ENCODE results near the gene MARF1.

Gene MARF1

GRCh38 chr16:15644267-15644961, 1.5 kb upstream of the MARF1 start:
- no peak for TF ChIP-seq CTCF (IDR thresholded peaks at IDR 0.05; ENCODE audit: borderline replicate concordance, insufficient read depth, low read depth, low read length)
- H3K4me3 ChIP-seq (ENCODE audit: low read depth, low read length): peak overlapping the region; percentile 3

- peak overlapping the region; percentile 57 for H3K4me3 ChIP-seq (ENCODE audit: low read depth, low read length)
- no peak for TF ChIP-seq CTCF (IDR thresholded peaks at IDR 0.05; ENCODE audit: borderline replicate concordance, insufficient read depth, low read depth, low read length)
These were observed 944 bp upstream of the MARF1 start for GRCh38 chr16:15643946-15644250.

DNA sequence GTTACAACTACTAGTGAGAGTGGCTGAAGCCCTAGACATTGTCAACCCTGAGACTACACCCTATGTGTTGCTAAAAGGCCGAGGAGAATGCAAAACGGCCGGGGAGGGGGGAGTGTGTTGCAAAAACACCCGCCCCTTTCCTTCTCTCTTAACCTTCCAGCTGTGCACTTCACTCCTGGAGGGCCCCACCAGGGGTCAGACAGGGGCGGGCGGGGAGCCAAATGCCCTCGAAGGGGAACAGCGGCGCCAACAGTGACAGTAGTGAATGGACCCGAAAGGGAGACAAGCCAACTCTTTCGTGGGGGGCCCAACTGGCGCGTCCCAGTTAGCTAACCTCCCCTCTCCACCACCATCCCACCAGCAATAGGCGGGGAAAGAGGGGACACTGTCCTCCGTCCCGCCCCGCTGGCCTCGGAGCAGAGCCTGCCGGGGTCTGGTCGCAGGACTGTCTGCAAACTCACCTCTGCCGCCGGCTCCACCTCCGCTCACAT, 352 bp downstream of the MARF1 start:
- peak; percentile 61 for TF ChIP-seq CTCF (IDR thresholded peaks at IDR 0.05; ENCODE audit: borderline replicate concordance, insufficient read depth, low read depth, low read length)
- peak overlapping the region; percentile 63 for H3K4me3 ChIP-seq (ENCODE audit: low read depth, low read length)

DNA sequence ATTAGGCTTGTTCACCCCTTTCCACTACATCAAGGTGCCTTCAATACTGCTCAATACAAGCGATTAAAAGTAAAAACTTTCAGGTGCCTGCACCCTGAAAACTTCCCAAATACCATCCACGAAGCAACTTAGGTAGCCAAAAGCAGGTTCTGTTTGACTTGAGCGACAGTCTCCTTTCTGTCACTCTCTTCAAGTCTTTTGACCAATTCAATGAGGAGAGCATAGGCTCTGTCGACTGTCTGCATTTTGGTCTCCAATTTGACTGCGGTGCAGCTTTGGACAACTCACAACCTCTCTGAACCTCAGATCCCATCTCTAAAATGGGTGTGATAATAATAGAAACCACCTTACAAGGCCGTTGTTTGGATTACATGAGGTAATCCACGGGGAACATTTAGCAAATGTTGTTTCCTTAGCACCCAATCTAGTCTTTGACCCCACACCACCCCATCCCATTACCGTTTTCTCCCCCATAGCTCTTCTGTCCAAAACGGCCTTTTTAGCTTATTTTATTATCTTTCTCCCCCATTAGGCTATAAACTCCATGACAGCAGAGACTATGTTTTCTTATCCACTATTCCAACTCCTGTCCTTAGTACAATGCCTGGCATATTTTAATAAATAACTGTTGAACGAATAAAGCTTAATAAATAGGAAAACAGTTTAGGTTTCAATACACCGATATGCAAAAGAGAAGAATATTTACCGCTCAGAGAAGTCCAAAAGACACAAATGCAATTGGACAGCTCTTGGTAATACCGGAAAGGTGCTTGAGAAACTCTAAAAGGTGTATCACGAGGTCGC, 999 bp downstream of the MARF1 start:
- peak overlapping the region; percentile 63 for H3K4me3 ChIP-seq (ENCODE audit: low read depth, low read length)
- TF ChIP-seq CTCF (IDR thresholded peaks at IDR 0.05; ENCODE audit: borderline replicate concordance, insufficient read depth, low read depth, low read length): no peak

DNA sequence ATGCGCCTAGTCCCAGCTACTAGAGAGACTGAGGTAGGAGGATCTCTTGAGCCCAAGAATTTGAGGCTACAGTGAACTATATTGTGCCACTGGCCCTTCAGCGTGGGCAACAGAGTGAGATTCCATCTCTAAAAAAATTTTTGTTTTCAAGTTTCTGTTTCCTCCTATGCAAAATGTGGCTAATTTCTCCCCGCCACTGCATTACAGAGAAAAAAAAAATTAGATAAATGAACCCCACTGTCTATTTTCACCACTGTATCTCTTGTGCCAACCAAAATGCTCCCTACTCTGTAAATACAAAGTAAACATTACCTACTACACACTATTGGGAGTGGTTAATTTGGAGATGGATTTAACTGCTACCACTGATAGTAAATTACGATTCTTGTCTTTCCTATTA, 2.0 kb downstream of the MARF1 start:
- peak overlapping the region; percentile 26 for H3K4me3 ChIP-seq (ENCODE audit: low read depth, low read length)
- TF ChIP-seq CTCF (IDR thresholded peaks at IDR 0.05; ENCODE audit: borderline replicate concordance, insufficient read depth, low read depth, low read length): no peak

DNA sequence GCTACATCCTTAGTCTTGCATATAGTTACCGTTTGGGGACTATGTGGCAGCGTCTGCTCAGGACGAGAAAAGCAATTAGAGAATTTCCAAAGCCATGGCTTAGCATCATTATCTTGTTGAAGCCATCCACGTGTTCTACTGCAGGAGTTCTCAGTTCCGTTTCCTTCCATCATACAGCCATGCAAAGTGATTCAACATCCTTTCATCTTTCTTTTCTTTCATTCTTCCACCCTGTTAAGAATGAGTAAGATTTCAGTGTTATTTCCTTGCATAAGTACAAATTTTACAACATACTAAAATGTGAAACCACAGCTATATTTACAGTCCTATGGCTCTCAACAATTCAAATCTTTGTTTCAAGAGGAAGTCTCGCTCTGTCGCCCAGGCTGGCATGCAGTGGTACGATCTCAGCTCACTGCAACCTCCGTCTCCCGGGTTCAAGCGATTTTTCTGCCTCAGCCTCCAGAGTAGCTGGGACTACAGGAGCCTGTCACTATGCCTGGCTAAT, 3.8 kb downstream of the MARF1 start:
- TF ChIP-seq CTCF (IDR thresholded peaks at IDR 0.05; ENCODE audit: borderline replicate concordance, insufficient read depth, low read depth, low read length): no peak
- no peak overlapping the region for H3K4me3 ChIP-seq (ENCODE audit: low read depth, low read length)
